Measurements from ENCODE around the gene MLPH.

The MLPH gene

DNA sequence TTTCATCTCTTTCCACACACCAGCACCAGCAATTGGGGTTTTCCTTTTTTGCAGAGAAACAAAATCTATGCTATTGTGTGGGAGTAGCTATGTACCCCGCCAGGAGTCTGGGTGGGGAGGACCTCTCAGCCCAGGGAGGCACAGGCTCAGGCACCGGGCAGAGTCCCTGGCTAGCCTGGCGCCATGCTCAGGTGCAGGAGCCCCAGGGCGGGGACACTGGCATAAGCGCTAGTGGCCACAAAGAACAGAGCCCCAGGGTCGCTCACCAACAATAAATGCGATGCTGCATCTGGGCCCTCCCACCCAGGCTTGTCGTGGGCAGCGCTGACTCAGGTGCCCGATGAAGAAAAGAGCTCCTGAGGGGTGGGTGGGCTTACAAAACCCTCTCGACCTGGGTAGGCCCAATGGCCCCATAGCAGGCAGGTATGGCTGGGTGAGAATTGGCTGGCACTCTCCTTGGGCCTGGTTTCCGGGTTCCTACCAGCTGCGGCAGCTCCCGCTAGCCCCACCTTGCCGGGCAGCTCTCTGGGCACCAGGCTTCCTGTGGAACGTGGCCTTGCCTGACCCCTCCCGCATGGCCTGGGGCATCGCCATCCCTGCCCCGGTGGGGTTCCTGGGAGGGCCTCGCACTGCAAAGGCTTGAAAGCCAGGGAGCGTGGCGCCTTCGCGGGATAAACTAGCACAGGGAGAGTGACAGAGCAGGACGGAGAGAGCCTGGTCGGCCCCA lies 41.3 kb upstream of the MLPH start:
- H3K4me3 ChIP-seq (ENCODE audit: low read depth, low read length), result no peak overlapping the region
- TF ChIP-seq CTCF (IDR thresholded peaks at IDR 0.05; ENCODE audit: low read depth, low read length), result no peak

GRCh38 chr2:237446338-237446665 lies 40.7 kb upstream of the MLPH start:
- TF ChIP-seq CTCF (IDR thresholded peaks at IDR 0.05; ENCODE audit: low read depth, low read length), result no peak
- H3K4me3 ChIP-seq (ENCODE audit: low read depth, low read length), result no peak overlapping the region

DNA sequence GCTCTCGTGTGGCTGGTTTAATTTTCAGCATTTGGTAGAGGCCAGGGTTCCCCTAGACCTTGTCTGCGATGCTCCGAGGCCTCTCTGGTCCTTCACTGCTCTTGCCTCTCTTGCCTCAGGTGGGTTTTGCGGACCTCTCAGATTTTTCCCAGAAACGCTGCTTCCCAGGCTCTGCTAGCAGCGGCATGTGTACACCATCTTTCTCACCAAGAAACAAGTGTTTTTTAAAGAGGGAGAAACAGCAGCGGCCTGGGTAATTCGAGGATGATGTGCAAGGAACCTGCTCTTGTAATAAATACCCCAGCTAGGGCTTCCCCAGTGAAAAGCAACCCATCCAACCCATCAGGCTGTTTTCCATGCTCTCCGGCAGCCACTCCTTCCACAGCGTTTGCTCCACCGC lies 39.6 kb upstream of the MLPH start:
- no peak for TF ChIP-seq CTCF (IDR thresholded peaks at IDR 0.05; ENCODE audit: low read depth, low read length)

DNA sequence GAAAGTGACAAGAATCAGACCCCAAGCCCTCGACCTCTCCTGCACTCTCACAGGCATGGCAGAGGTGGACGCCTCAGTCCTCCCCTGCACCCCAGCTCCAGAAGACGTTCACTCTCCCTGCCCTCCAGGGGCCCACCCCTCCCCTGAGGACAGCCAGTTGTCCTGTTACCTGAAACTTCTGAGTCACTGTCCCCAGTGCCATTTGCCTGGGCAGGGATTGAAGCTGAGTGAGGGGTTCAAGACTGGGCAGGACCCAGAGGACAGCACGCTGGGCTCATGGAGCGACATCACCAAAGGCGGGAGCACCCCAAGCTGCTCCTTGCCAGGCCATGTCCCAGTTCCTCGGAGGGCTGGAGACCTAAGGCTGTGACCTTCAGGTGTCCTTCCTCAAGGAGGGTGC lies 38.9 kb upstream of the MLPH start:
- no peak for TF ChIP-seq CTCF (IDR thresholded peaks at IDR 0.05; ENCODE audit: low read depth, low read length)
- H3K4me3 ChIP-seq (ENCODE audit: low read depth, low read length), result no peak overlapping the region

More for the DNA sequence above, 39.6 kb upstream of the MLPH start:
- no peak overlapping the region for H3K4me3 ChIP-seq (ENCODE audit: low read depth, low read length)

- H3K4me3 ChIP-seq (ENCODE audit: low read depth, low read length), result no peak overlapping the region
- TF ChIP-seq CTCF (IDR thresholded peaks at IDR 0.05; ENCODE audit: low read depth, low read length), result no peak
These were observed 38.4 kb upstream of the MLPH start for GRCh38 chr2:237448626-237449025.

DNA sequence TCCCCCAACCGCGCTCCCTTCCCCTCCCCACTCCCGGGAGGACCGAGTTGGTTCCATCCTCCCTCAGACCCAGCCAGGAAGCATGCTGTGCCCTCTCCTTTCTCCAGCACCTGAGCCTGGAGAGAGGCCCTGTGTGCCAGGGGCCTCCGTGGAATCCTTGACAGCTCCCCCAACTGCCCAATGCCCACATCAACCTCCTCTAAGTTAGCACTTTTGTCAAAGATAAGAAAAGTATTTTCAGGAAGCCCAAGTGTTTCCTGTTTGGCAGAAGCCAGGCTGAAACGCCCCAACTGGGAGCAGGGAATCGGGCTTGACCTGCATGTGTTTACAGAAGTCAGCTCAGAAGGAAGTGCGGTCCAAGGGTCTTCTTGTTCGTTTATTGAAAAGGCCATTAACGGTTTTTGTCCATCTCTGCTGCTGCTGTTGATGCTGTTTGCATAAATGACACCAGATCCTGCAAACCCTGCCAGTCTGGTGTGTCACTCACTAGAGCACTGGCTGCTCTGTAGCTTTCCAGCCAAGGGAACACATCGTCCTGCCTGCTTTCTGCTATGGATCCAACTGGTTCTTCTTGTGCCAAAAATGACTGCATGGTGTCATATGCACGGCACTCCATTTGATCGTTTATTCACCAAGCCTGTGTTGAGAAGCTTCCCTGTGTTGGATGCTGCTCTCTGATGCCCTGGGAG lies 37.7 kb upstream of the MLPH start:
- H3K4me3 ChIP-seq (ENCODE audit: low read depth, low read length), result no peak overlapping the region
- no peak for TF ChIP-seq CTCF (IDR thresholded peaks at IDR 0.05; ENCODE audit: low read depth, low read length)

DNA sequence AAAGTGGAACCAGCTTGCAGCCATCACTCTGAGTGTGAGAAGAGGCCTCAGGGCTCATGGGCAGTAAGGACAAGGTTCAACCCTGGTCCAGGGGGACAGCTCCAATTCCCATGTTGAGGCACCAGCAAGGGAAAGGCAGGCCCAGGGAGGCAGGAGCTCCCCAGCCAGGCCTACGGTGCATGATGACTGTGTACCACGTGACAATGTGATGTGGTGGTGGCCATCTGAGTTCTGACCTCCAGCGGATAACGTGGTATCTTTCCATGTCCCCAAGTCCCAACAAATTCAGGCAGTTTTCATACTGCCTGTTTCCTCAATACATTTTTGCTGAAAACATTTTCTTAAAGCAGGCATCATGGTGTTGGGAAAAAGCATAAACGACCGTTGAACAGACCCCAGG lies 36.9 kb upstream of the MLPH start:
- H3K4me3 ChIP-seq (ENCODE audit: low read depth, low read length), result no peak overlapping the region
- TF ChIP-seq CTCF (IDR thresholded peaks at IDR 0.05; ENCODE audit: low read depth, low read length), result no peak
